ENCODE data around the gene ZC3H7B. TPM values are rescaled to one million over a fixed set of nuclear protein-coding genes. Genes with fewer than 3 reads are reported as not detected.

The ZC3H7B gene
- total RNA-seq, 1 donor from 2014 or later = 54.7 TPM

- Mint-ChIP-seq H3K4me3 (ENCODE audit: unreplicated experiment) (no peak overlapping the region), H3K36me3 (ENCODE audit: low read depth) (peaks cover 3% of the 10 kb centered on the region), H3K27ac (ENCODE audit: unreplicated experiment) (no peak overlapping the region), H3K9me3 (ENCODE audit: low read depth) (peaks cover 3% of the 10 kb centered on the region), H3K27me3 (ENCODE audit: low read depth) (peaks cover 4% of the 10 kb centered on the region), H3K4me1 (ENCODE audit: low read depth) (peaks cover 10% of the 10 kb centered on the region)
- DNase-seq (ENCODE audit: low spot score) = no peak
- TF ChIP-seq, protein P1, sequence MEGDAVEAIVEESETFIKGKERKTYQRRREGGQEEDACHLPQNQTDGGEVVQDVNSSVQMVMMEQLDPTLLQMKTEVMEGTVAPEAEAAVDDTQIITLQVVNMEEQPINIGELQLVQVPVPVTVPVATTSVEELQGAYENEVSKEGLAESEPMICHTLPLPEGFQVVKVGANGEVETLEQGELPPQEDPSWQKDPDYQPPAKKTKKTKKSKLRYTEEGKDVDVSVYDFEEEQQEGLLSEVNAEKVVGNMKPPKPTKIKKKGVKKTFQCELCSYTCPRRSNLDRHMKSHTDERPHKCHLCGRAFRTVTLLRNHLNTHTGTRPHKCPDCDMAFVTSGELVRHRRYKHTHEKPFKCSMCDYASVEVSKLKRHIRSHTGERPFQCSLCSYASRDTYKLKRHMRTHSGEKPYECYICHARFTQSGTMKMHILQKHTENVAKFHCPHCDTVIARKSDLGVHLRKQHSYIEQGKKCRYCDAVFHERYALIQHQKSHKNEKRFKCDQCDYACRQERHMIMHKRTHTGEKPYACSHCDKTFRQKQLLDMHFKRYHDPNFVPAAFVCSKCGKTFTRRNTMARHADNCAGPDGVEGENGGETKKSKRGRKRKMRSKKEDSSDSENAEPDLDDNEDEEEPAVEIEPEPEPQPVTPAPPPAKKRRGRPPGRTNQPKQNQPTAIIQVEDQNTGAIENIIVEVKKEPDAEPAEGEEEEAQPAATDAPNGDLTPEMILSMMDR (IDR thresholded peaks at IDR 0.05) = no peak
These were observed 64.1 kb downstream of the ZC3H7B start for GRCh38 chr22:41365425-41365824.

DNA sequence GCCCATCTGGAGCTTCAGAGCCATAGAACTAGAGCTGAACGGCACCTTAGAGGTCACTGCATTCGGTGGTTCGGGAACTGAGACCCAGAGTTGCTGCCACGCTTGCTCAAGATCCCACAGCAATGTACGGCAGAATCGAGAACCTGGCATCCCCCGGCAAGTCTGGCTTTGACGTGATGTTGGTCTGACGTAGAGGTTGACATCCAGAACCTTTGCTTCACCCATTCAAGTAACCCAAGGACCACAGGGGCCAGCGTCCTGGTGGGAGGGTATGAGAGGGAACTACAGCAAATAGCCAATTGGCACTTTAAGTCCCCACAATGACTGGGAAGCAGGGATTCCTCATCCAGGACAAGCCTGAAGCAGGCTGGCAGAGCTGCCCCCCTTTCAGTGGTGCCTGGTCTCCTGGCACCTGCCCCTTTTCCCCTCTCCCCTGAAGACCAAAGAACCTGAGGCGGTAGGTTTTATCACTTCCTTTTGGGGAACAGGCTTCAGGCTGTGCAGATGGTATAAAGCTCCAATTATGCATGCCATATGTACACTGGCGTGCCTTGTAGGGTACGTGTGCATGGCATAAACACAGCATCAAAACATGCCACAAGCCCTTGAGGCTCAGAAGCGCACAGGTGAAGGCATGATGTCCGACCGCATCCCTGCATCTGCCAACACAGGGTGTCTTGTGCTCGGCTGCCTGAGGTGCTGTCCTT lies 65.2 kb downstream of the ZC3H7B start:
- H3K9me3 Mint-ChIP-seq (ENCODE audit: low read depth) = peaks cover 2% of the 10 kb centered on the region
- H3K4me1 Mint-ChIP-seq (ENCODE audit: low read depth) = peaks cover 10% of the 10 kb centered on the region
- no peak overlapping the region for H3K4me3 Mint-ChIP-seq (ENCODE audit: unreplicated experiment)
- no peak for DNase-seq (ENCODE audit: low spot score)
- H3K27ac Mint-ChIP-seq (ENCODE audit: unreplicated experiment) = no peak overlapping the region
- peaks cover 8% of the 10 kb centered on the region for H3K27me3 Mint-ChIP-seq (ENCODE audit: low read depth)
- TF ChIP-seq, protein P1 (IDR thresholded peaks at IDR 0.05) = no peak
- H3K36me3 Mint-ChIP-seq (ENCODE audit: low read depth) = peaks cover 2% of the 10 kb centered on the region

DNA sequence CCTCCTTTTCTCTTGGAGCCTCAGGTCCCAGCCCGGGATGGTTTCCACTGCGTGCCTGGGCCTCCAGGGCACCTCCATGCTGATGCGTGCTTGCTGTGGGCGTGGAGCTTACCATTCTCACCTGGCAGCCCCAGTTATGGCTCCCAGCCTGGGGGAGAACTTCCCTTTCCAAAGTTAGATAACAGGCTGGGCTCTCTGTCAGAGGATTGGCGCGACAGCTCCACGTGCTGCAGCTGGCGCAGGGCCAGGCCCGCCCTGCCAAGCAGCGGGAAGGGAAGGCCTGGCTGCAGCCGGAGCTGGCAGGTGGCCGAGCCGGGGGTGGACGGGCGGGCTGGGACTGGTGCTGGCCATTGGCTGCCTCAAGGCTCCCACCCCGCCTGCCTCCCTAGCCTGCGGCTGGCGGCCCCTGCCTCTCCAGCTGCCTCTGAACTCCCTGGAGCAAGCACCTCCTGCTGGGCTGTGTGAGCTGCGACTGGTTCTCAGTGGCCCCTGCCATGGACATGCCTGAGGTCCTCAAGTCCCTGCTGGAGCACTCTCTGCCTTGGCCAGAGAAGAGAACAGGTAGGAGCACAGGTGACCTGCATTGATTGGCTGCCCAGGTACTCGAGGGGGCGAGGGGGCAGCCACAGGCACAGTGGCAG lies 65.8 kb downstream of the ZC3H7B start:
- Mint-ChIP-seq H3K27ac (ENCODE audit: unreplicated experiment) (no peak overlapping the region), H3K4me3 (ENCODE audit: unreplicated experiment) (peak overlapping the region; percentile 12), H3K4me1 (ENCODE audit: low read depth) (peaks cover 10% of the 10 kb centered on the region), H3K27me3 (ENCODE audit: low read depth) (peaks cover 8% of the 10 kb centered on the region), H3K36me3 (ENCODE audit: low read depth) (no peaks in the 10 kb centered on the region), H3K9me3 (ENCODE audit: low read depth) (no peaks in the 10 kb centered on the region)
- TF ChIP-seq, protein P1 (IDR thresholded peaks at IDR 0.05) = peak; percentile 69
- DNase-seq (ENCODE audit: low spot score) = peak; percentile 98

DNA sequence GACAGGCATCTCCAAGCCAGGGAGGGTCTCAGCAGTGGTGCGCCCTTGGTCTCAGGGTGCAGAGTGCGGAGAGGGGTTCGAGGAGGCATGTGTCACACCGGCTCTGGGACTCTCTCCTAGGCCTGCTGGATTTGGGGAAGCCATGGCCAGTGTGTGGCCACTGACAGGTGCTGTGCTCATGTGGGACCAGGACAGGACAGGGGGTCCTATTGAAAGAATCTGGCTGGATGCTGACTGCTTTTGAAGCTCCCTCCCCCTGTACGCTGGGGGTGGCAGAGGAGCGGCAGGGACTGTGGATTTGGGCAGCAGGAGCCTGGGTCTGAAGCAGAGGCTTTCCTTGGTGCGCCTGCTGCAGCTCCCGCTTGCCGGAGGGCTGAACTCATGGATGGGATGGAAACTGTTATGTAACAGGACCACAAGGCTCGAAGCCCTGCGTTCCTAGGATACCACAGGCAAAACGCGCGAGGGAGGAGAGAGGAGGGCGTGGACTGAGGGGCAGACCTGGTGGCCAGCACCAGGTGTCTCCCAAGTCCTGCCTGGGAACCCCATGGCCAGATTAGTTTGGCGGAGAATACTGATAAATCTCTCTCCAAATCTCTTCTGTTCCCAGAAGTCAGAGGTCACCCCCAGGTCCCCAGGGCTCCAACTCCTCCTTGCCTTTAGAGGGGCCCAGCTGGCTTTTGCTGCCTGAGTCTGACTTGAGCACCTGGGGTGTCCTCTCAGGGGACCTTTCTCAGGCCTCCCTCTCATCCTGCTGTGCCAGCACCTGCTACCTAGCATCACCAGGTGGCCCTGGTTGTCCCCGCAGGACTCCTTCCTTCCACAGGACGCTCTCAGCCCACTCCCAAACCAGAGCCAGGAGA lies 66.6 kb downstream of the ZC3H7B start:
- DNase-seq (ENCODE audit: low spot score) = no peak
- TF ChIP-seq, protein P1 (IDR thresholded peaks at IDR 0.05) = peak; percentile 31
- Mint-ChIP-seq H3K4me3 (ENCODE audit: unreplicated experiment) (no peak overlapping the region), H3K27me3 (ENCODE audit: low read depth) (peaks cover 8% of the 10 kb centered on the region), H3K27ac (ENCODE audit: unreplicated experiment) (no peak overlapping the region), H3K9me3 (ENCODE audit: low read depth) (no peaks in the 10 kb centered on the region), H3K4me1 (ENCODE audit: low read depth) (peaks cover 10% of the 10 kb centered on the region), H3K36me3 (ENCODE audit: low read depth) (no peaks in the 10 kb centered on the region)
